ENCODE data around the gene OBSCN.
"Not testable (repeated sequence)": the region's sequence is repeated elsewhere in the genome, so short reads cannot be mapped to it uniquely, and the experiment has no call there.

The OBSCN gene

DNA sequence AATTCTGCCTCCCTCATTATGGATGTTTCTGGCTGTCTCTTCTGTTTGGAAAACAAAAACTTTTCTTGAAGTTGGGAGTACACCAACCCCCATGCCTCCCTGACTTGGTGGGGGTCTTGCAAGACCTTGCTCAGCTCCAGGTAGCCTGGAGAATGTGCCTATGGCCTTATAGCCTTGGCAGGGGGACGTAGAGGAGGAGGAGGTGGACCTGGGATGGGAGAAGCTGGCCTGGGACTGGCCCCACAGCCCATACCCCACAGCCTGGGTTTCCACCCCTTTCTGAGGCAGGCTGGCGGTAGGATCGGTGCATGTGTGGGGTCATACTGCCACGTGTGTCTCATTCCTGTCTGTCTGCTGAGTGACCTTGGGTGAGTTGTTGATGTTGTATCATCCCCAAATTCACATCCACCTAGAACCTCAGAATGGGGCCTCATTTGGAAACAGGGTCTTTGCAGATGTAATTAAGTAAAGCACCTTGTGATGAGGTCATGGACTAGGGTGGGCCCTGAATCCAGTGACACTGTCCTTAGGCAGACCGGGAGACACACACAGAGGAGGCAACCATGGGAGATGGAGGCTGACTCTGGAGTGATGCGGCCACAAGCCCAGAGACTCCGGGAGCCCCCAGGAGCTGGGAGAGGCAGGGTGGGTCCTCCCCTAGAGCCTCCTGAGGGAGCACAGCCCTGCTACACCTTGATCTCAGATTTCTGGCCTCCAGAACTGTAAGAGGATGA lies 18.5 kb downstream of the OBSCN start:
- in situ Hi-C loops (cut with HindIII; ENCODE audit: low sequenced_read_pairs) = no loop called here
- TF ChIP-seq, protein P1, sequence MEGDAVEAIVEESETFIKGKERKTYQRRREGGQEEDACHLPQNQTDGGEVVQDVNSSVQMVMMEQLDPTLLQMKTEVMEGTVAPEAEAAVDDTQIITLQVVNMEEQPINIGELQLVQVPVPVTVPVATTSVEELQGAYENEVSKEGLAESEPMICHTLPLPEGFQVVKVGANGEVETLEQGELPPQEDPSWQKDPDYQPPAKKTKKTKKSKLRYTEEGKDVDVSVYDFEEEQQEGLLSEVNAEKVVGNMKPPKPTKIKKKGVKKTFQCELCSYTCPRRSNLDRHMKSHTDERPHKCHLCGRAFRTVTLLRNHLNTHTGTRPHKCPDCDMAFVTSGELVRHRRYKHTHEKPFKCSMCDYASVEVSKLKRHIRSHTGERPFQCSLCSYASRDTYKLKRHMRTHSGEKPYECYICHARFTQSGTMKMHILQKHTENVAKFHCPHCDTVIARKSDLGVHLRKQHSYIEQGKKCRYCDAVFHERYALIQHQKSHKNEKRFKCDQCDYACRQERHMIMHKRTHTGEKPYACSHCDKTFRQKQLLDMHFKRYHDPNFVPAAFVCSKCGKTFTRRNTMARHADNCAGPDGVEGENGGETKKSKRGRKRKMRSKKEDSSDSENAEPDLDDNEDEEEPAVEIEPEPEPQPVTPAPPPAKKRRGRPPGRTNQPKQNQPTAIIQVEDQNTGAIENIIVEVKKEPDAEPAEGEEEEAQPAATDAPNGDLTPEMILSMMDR (IDR thresholded peaks at IDR 0.05; ENCODE audit: low read depth, low read length) = no peak
- H3K4me3 ChIP-seq (ENCODE audit: low read depth, low read length) = no peak overlapping the region

DNA sequence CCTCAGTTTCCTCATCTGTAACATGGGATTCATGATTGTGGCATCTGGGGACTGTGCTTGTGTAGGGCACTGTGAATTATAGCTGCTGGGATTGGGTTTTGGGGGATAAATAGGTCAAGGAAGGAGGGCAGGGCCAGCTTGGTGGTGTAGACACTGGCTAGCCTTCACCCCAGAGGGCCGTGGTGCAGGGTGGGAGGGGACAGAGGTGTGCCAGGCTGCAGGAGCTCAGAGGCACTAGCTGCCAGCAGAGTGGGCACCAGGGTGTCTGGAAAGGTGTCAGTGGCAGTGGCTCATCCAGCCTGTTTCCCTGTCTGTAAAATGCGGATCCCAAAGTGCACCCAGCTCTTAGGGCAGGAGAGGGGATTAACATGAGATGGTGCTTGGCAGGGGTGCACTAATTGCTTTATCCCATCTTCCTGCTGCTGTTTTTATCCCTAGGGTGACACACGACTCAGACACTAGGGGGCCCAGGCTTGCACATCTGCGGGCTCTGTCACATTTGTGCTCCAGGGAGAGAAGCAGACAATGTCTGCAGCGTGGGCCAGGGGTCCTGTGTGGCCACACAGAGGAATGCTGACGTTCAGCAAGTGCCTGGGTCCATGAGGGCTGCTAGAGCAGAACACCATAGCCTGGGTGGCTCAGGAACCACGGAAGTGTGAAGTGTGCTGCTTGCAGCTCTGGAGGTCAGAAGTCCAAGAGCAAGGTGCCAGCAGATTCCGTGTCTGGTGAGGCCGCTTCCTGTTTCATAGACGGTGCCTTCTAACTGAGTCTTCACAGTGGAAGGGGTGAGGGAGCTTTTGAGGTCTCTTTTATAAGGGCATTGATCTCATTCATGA lies 19.3 kb downstream of the OBSCN start:
- in situ Hi-C loops (cut with HindIII; ENCODE audit: low sequenced_read_pairs) = no loop called here
- TF ChIP-seq, protein P1 (IDR thresholded peaks at IDR 0.05; ENCODE audit: low read depth, low read length) = peak; percentile 28
- DNase-seq (ENCODE audit: low read depth, low spot score) = no peak
- H3K4me3 ChIP-seq (ENCODE audit: low read depth, low read length) = no peak overlapping the region

More for the DNA sequence above, 18.5 kb downstream of the OBSCN start:
- DNase-seq (ENCODE audit: low read depth, low spot score) = no peak

DNA sequence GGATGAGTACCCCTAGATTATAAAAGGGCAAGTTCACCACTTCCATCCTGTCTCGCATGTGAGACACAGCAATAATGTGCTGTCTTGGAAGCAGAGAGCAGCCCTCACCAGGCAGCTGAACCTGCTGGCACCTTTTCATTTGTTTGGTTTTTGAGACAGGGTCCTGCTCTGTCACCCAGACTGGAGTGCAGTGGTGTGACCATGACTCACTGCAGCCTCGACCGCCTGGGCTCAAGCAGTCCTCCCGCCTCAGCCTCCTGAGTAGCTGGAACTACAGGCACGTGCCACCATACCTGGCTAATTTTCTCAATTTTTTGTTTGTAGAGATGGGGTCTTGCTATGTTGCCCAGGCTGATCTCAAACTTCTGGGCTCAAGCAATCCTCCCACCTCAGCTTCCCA lies 20.3 kb downstream of the OBSCN start:
- H3K4me3 ChIP-seq (ENCODE audit: low read depth, low read length); DNase-seq (ENCODE audit: low read depth, low spot score); in situ Hi-C loops (cut with HindIII; ENCODE audit: low sequenced_read_pairs): not testable (repeated sequence)

DNA sequence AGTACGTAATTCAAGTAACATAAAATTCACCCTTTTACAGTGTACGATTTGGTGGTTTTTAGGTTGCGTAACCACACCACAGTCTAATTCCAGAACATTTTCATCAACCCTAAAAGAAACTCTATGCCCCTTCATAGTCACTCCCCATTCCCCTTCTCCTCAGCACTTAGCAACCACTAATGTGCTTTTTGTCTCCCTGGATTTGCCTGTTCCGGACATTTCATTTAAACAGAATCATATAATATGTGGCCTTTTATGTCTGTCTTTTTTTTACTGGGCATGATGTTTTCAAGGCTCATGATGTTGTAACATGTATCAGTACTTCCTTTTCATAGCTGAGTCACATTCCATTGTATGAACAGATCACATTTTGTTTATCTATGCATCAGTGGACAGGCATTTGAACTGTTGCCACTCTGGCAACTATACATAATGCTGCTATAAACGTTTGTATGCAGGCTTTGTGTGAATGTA lies 20.8 kb downstream of the OBSCN start:
- H3K4me3 ChIP-seq (ENCODE audit: low read depth, low read length) = no peak overlapping the region
- DNase-seq (ENCODE audit: low read depth, low spot score) = peak; percentile 78
- in situ Hi-C loops (cut with HindIII; ENCODE audit: low sequenced_read_pairs) = no loop called here
- TF ChIP-seq, protein P1 (IDR thresholded peaks at IDR 0.05; ENCODE audit: low read depth, low read length) = no peak

DNA sequence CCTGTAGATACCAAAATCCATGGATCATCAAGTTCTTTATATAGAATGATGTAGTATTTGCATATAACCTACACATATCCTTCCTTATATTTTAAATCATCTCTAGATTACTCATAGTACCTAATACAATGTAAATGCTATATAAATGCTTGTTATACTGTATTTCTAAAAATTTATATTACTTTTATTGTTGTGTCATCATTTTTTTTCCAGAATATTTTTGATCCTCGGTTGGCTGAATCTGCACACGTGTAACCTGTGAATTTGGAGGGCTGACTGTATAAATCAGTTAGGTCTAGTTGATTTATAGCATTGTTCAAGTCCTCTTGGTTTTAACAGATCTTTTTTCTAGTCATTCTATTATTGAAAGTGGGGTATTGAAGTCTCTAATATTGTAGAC lies 23.3 kb downstream of the OBSCN start:
- DNase-seq (ENCODE audit: low read depth, low spot score) = no peak
- no peak overlapping the region for H3K4me3 ChIP-seq (ENCODE audit: low read depth, low read length)
- TF ChIP-seq, protein P1 (IDR thresholded peaks at IDR 0.05; ENCODE audit: low read depth, low read length) = no peak
- in situ Hi-C loops (cut with HindIII; ENCODE audit: low sequenced_read_pairs) = no loop called here

DNA sequence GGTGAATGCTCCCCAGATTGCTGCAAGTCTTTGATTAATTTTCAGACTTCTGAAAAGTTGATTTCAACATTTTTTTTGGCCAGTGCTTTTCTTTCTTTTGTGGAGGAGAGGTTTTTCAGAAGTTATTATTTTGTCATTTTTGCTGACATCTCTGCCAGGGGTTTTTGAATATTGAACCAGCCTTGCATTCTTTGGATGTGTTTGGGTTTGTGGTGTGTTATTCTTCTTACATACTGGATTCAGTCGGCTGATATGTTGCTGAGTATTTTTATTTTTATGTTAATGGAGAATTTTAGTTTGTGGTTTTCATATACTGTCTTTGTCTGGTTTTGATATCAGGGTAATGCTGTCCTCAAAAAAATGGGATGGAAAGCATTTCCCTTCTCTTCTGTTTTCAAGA lies 25.3 kb downstream of the OBSCN start:
- DNase-seq (ENCODE audit: low read depth, low spot score) = no peak
- TF ChIP-seq, protein P1 (IDR thresholded peaks at IDR 0.05; ENCODE audit: low read depth, low read length) = no peak
- in situ Hi-C loops (cut with HindIII; ENCODE audit: low sequenced_read_pairs) = no loop called here
- H3K4me3 ChIP-seq (ENCODE audit: low read depth, low read length) = no peak overlapping the region

DNA sequence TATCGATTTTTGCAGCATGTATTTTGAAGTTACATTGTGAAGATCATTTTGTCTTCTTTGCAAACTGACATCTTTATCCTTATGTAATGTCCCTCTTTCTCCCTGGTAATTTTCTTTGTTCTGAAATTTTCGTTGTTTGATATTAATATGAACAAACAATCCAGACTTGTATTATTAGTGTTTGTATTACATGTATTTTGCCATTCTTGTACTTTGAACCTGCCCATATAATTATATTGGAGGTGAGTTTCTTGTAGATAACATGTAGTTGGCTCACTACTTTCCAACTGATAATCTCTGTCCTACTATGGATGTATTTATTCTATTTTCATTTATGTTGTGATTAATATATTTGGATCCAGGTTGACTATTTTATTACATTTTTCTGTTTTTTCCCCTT lies 27.1 kb downstream of the OBSCN start:
- no peak overlapping the region for H3K4me3 ChIP-seq (ENCODE audit: low read depth, low read length)
- in situ Hi-C loops (cut with HindIII; ENCODE audit: low sequenced_read_pairs) = no loop called here
- no peak for DNase-seq (ENCODE audit: low read depth, low spot score)
- TF ChIP-seq, protein P1 (IDR thresholded peaks at IDR 0.05; ENCODE audit: low read depth, low read length) = no peak
